ENCODE measurements around the gene TAF8.

GRCh38 chr6:42025845-42026243, 24.5 kb upstream of the TAF8 start:
- no peak for TF ChIP-seq EZH2 (IDR thresholded peaks at IDR 0.05; ENCODE audit: borderline replicate concordance, low read length)
- no peak for TF ChIP-seq CTCF (conservative IDR thresholded peaks at IDR 0.05 in 1 of 2, IDR thresholded peaks at IDR 0.05 in 1 of 2; ENCODE audit: extremely low read depth in 1 of 2, insufficient read depth in 1 of 2, low read depth in 1 of 2, low read length in 2 of 2)

All from mammary epithelial cell (primary cell).